Calu3 (cell line): ENCODE results near the gene CD34. TPM values are rescaled to one million over a fixed set of nuclear protein-coding genes. Genes with fewer than 3 reads are reported as not detected.

Source experiments
- BruUV-seq: library from RNA; stranded (reverse); fragments of 400-500 nt; replicated peaks from 2 replicates; lab custom pipeline; 2021; lab: Mats Ljungman, UMichigan
- CTCF ChIA-PET: fragments of 300-600 bp; sonication (Branson Sonifier 250); formaldehyde crosslinking; loops from one replicate; lab custom pipeline; 2022; ENCODE audit warnings: antibody characterized with exemption; lab: Charles Lee
- DNase-seq: peaks from one replicate; pipeline ENCODE4 v3.0.0; 2022
- H3K27ac Mint-ChIP-seq: one replicate; pipeline ENCODE4 v1.8.0; 2022; ENCODE audit warnings: mixed read lengths; ENCODE audit not compliant: unreplicated experiment
- H3K27me3 Mint-ChIP-seq: one replicate; pipeline ENCODE4 v1.8.0; 2022; ENCODE audit warnings: mixed read lengths; ENCODE audit not compliant: unreplicated experiment
- H3K36me3 Mint-ChIP-seq: one replicate; pipeline ENCODE4 v1.8.0; 2022; ENCODE audit warnings: mild to moderate bottlenecking, moderate library complexity, mixed read lengths; ENCODE audit not compliant: insufficient read depth, unreplicated experiment
- H3K4me1 Mint-ChIP-seq: one replicate; pipeline ENCODE4 v1.8.0; 2022; ENCODE audit warnings: mild to moderate bottlenecking, low read depth, mixed read lengths; ENCODE audit not compliant: unreplicated experiment
- H3K4me3 Mint-ChIP-seq: one replicate; pipeline ENCODE4 v1.8.0; 2022; ENCODE audit warnings: mild to moderate bottlenecking, low read depth, moderate library complexity, mixed read lengths; ENCODE audit not compliant: unreplicated experiment
- H3K9me3 Mint-ChIP-seq: one replicate; pipeline ENCODE4 v1.8.0; 2022; ENCODE audit warnings: low read depth, mixed read lengths; ENCODE audit not compliant: unreplicated experiment
- CTCF ChIP-seq: fragments of 200-600 bp; IDR thresholded peaks from one replicate; pipeline ENCODE4 v1.8.0; 2022; ENCODE audit warnings: antibody characterized with exemption; ENCODE audit not compliant: unreplicated experiment
- intact Hi-C: fragments of 100-400 bp; cut with micrococcal nuclease; formaldehyde crosslinking; loops from one replicate; pipeline ENCODE4 v1.10.0; 2022; ENCODE audit not compliant: unreplicated experiment
- total RNA-seq: library from RNA; stranded (reverse); gene quantifications from 2 replicates; pipeline ENCODE4 v1.2.3, GENCODE V29; 2022

Gene CD34
- total RNA-seq, 1 experiment from 2014 or later: 0.24 TPM

GRCh38 chr1:207835958-207836357 is 75.0 kb downstream of the CD34 start:
- H3K4me3 Mint-ChIP-seq: no peak overlapping the region
- CTCF ChIA-PET: no interaction called here

GRCh38 chr1:207833956-207834660 is 76.8 kb downstream of the CD34 start:
- no peak overlapping the region for H3K27ac Mint-ChIP-seq
- no TSS peak for BruUV-seq
- CTCF ChIA-PET: interaction anchor here (0.6 to 1.6 kb wide), 3 partner anchors 9 to 37 kb away, joined by 3 to 4 read pairs (median 4); no protein-coding TSS in a partner anchor
- H3K4me1 Mint-ChIP-seq: peaks cover 6% of the 10 kb centered on the region
- H3K27me3 Mint-ChIP-seq: no peaks in the 10 kb centered on the region
- H3K36me3 Mint-ChIP-seq: no peaks in the 10 kb centered on the region
- intact Hi-C loops: no loop called here
- no peak for TF ChIP-seq CTCF
- no peak for DNase-seq
- H3K4me3 Mint-ChIP-seq: no peak overlapping the region
- no peaks in the 10 kb centered on the region for H3K9me3 Mint-ChIP-seq

More at GRCh38 chr1:207835958-207836357, 75.0 kb downstream of the CD34 start:
- no peaks in the 10 kb centered on the region for H3K4me1 Mint-ChIP-seq
- H3K27me3 Mint-ChIP-seq: no peaks in the 10 kb centered on the region
- BruUV-seq: no TSS peak
- H3K9me3 Mint-ChIP-seq: no peaks in the 10 kb centered on the region
- DNase-seq: no peak
- H3K36me3 Mint-ChIP-seq: no peaks in the 10 kb centered on the region
- TF ChIP-seq CTCF: no peak
- intact Hi-C loops: no loop called here
- no peak overlapping the region for H3K27ac Mint-ChIP-seq

GRCh38 chr1:207833381-207833780 is 77.5 kb downstream of the CD34 start:
- no peaks in the 10 kb centered on the region for H3K27me3 Mint-ChIP-seq
- H3K36me3 Mint-ChIP-seq: no peaks in the 10 kb centered on the region
- CTCF ChIA-PET: interaction anchor here (0.8 to 1.6 kb wide), 2 partner anchors 9 to 10 kb away, joined by 3 to 4 read pairs; no protein-coding TSS in a partner anchor
- no peak overlapping the region for H3K27ac Mint-ChIP-seq
- intact Hi-C loops: no loop called here
- TF ChIP-seq CTCF: no peak
- peaks cover 13% of the 10 kb centered on the region for H3K4me1 Mint-ChIP-seq
- H3K4me3 Mint-ChIP-seq: no peak overlapping the region
- DNase-seq: no peak
- no TSS peak for BruUV-seq
- H3K9me3 Mint-ChIP-seq: no peaks in the 10 kb centered on the region

- Mint-ChIP-seq H3K27me3 (no peaks in the 10 kb centered on the region), H3K9me3 (no peaks in the 10 kb centered on the region), H3K4me3 (no peak overlapping the region), H3K27ac (no peak overlapping the region), H3K4me1 (peaks cover 19% of the 10 kb centered on the region), H3K36me3 (no peaks in the 10 kb centered on the region)
- BruUV-seq: no TSS peak
- no peak for TF ChIP-seq CTCF
- CTCF ChIA-PET: interaction anchor here (1.6 kb wide), 1 partner anchor 9 kb away, joined by 4 read pairs; no protein-coding TSS in a partner anchor
- no peak for DNase-seq
- intact Hi-C loops: no loop called here
These were observed 78.1 kb downstream of the CD34 start for GRCh38 chr1:207832796-207833195.
